Ammon's horn (tissue), 1 donor: ENCODE results near the gene CCR8.

Source experiments
- DNase-seq: peaks from one replicate; pipeline ENCODE4 v3.0.0-alpha.2; 2016; ENCODE audit warnings: low spot score

CCR8 gene

GRCh38 chr3:39329493-39329892 lies at the start of gene CCR8:
CCR8 (plus strand) TSS chr3:39329709; CDS start chr3:39332332, 2,623 bp downstream.
- DNase-seq = no peak

GRCh38 chr3:39279745-39280517 lies 49.6 kb upstream of the CCR8 start, which contains the start of gene CX3CR1:
CX3CR1 (minus strand) TSS chr3:39280036; CDS start chr3:39266509, 13,527 bp downstream.
- peak; percentile 47 for DNase-seq

- DNase-seq = no peak
These were observed 48.9 kb upstream of the CCR8 start for GRCh38 chr3:39280571-39280970.

- peak; percentile 55 for DNase-seq
These were observed 48.0 kb upstream of the CCR8 start for GRCh38 chr3:39281533-39281932.

GRCh38 chr3:39282057-39282456 lies 47.5 kb upstream of the CCR8 start:
- DNase-seq = no peak

GRCh38 chr3:39284457-39284881 lies 45.0 kb upstream of the CCR8 start:
- no peak for DNase-seq

- DNase-seq = no peak
These were observed 44.2 kb upstream of the CCR8 start for GRCh38 chr3:39285332-39285731.

- no peak for DNase-seq
These were observed 42.7 kb upstream of the CCR8 start for GRCh38 chr3:39286771-39287170.

GRCh38 chr3:39287216-39288164 lies 42.0 kb upstream of the CCR8 start:
- DNase-seq = no peak

GRCh38 chr3:39288300-39288808 lies 41.2 kb upstream of the CCR8 start:
- peak; percentile 92 for DNase-seq

- no peak for DNase-seq
These were observed 40.4 kb upstream of the CCR8 start for GRCh38 chr3:39289107-39289506.

- no peak for DNase-seq
These were observed 39.3 kb upstream of the CCR8 start for GRCh38 chr3:39290255-39290654.

GRCh38 chr3:39291903-39292329 lies 37.6 kb upstream of the CCR8 start:
- DNase-seq = peak; percentile 63

GRCh38 chr3:39292961-39293360 lies 36.5 kb upstream of the CCR8 start:
- DNase-seq = no peak

GRCh38 chr3:39294446-39295183 lies 34.9 kb upstream of the CCR8 start:
- no peak for DNase-seq

GRCh38 chr3:39295184-39295775 lies 34.2 kb upstream of the CCR8 start:
- DNase-seq = no peak

GRCh38 chr3:39296197-39297077 lies 33.1 kb upstream of the CCR8 start:
- no peak for DNase-seq

- DNase-seq = no peak
These were observed 30.2 kb upstream of the CCR8 start for GRCh38 chr3:39299279-39299678.

GRCh38 chr3:39302178-39302577 lies 27.3 kb upstream of the CCR8 start:
- no peak for DNase-seq

GRCh38 chr3:39313289-39313688 lies 16.2 kb upstream of the CCR8 start:
- no peak for DNase-seq
